Effector memory CD4-positive, alpha-beta T cell (primary cell): ENCODE data around the gene HBZ.
"Not testable (repeated sequence)": the region's sequence is repeated elsewhere in the genome, so short reads cannot be mapped to it uniquely, and the experiment has no call there.

ENCODE experiments used
- DNase-seq, 3 donors: peaks; one replicate each; pipeline ENCODE4 v3.0.0-alpha.2; 2020
- H3K27ac ChIP-seq: 2 replicates; pipeline ENCODE4 v1.7.0; 2013; ENCODE audit warnings: mild to moderate bottlenecking, low read length, moderate library complexity; ENCODE audit not compliant: insufficient read depth, poor library complexity, severe bottlenecking
- H3K27me3 ChIP-seq: replicated peaks from 2 replicates; pipeline ENCODE4 v1.7.0; 2013; ENCODE audit warnings: mild to moderate bottlenecking, low read length; ENCODE audit not compliant: insufficient read depth, control insufficient read depth, poor library complexity, severe bottlenecking
- H3K36me3 ChIP-seq: 2 replicates; pipeline ENCODE4 v1.7.0; 2013; ENCODE audit warnings: mild to moderate bottlenecking, low read length, moderate library complexity; ENCODE audit not compliant: control insufficient read depth, insufficient read depth
- H3K4me1 ChIP-seq: 2 replicates; pipeline ENCODE4 v1.7.0; 2013; ENCODE audit warnings: low read length, mild to moderate bottlenecking; ENCODE audit not compliant: control insufficient read depth, insufficient read depth, poor library complexity, severe bottlenecking
- H3K4me3 ChIP-seq: 2 replicates; pipeline ENCODE4 v1.7.0; 2013; ENCODE audit warnings: low read length, low read depth, mild to moderate bottlenecking; ENCODE audit not compliant: insufficient read depth, poor library complexity, severe bottlenecking
- H3K9me3 ChIP-seq: 2 replicates; pipeline ENCODE4 v1.7.0; 2013; ENCODE audit warnings: mild to moderate bottlenecking, low read length, moderate library complexity; ENCODE audit not compliant: control insufficient read depth

HBZ gene

DNA sequence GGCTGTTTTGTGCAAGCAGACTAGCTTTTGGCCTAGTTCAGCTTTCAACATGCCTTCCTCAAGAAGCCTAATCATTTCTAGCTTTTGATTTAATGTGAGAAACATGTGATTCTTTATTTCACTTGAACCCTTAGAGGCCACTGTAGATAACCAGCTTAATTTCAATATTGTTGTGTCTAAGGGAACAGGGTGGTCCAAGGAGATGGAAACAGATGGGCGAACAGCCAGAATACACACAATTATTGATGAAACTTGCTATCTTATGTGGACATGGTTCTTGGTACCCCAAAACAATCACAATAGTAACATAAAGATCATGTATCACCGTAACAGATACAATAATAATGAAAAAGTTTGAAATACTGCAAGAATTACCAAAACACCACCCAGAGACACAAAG is 18.7 kb upstream of the HBZ start:
- no peaks in the 10 kb centered on the region for H3K36me3 ChIP-seq
- no peak for DNase-seq
- H3K27ac ChIP-seq, result no peak overlapping the region
- H3K9me3 ChIP-seq, result no peaks in the 10 kb centered on the region
- no peaks in the 10 kb centered on the region for H3K4me1 ChIP-seq
- no peak overlapping the region for H3K4me3 ChIP-seq
- H3K27me3 ChIP-seq, result no peaks in the 10 kb centered on the region

DNA sequence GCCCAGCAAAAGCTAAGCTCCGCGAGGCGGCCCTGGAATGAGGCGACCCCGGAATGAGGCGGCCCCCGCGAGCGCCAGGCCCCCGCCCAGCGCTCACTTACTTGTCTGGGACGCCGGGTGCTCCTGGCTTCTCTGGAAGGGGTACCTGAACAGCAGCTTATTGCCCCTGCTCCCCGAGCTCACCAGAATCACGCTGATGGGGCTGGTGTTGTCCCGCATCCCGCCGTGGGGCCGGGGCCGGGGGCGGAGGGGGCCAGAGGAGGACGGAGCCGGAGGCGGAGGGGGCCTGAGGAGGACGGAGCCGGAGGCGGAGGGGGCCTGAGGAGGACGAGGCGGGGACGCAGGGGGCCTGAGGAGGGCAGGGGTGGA is 14.4 kb upstream of the HBZ start:
- Histone ChIP-seq H3K9me3 (no peaks in the 10 kb centered on the region), H3K36me3 (no peaks in the 10 kb centered on the region), H3K27me3 (no peaks in the 10 kb centered on the region), H3K4me3 (peak overlapping the region; percentile 73), H3K4me1 (no peaks in the 10 kb centered on the region), H3K27ac (peak overlapping the region; percentile 11)
- peak in 2 of 3 donors; percentile 8 to 11 for DNase-seq

DNA sequence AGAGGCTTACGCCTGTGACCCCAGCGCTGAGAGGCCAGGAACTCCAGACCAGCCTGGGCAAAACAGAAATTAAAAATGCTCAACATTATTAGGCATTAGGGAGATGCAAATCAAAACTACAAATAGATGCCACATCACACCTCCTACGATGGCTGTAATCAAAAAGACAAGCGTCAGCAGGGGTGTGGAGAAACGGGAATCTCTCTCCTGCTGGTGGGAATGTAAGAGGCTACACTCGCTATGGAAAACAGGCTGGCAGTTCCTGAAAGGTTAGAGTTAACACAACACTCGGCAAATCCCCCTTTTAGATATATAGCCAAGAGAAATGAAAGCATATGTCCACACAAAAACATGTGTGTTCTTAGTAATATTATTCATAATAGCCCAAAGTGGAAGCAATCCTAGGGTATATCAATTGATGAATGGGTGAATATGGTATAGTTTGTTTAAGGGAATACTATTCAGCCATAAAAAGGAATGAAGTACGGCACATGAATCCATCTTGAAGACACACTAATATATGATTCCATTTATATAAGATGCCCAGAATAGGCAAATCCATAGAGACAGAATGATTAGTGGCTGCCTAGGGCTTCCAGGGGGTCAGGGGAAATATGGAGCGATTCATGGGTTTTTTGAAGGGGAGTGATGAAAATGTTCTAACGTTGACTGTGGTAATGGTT is 12.1 kb upstream of the HBZ start:
- H3K4me1 ChIP-seq, result no peaks in the 10 kb centered on the region
- H3K27ac ChIP-seq, result no peak overlapping the region
- H3K36me3 ChIP-seq, result no peaks in the 10 kb centered on the region
- no peaks in the 10 kb centered on the region for H3K27me3 ChIP-seq
- H3K9me3 ChIP-seq, result no peaks in the 10 kb centered on the region
- no peak for DNase-seq
- no peak overlapping the region for H3K4me3 ChIP-seq

DNA sequence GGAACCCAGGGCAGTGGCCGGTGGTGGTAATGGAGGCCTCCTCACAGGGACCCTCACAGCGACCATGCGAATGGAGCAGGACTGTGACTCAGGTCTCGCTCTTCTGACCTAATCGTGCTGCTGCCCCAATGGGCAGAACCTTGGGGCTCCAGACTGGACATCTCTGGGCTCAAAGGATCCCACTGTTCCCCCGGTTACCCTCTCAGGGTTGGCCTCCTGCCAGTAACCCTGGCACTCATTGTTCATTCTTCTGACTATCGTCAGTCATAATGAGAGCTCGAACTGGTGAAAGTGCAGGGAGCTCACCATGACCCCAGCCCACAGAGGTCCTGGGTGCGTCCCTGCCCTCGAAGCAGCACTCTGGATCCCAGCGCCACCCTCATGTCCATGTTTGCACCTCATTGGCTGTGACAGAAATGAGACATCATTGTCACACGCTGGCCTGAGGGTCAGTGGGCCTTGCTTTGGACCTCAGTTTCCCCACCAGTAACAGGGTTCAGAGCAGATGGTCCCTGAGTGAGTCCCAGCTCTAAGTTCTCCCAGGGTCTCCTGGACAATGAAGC is 10.0 kb upstream of the HBZ start:
- Histone ChIP-seq H3K4me1 (no peaks in the 10 kb centered on the region), H3K9me3 (no peaks in the 10 kb centered on the region), H3K4me3 (no peak overlapping the region), H3K27me3 (no peaks in the 10 kb centered on the region), H3K36me3 (no peaks in the 10 kb centered on the region), H3K27ac (no peak overlapping the region)
- DNase-seq, result no peak

DNA sequence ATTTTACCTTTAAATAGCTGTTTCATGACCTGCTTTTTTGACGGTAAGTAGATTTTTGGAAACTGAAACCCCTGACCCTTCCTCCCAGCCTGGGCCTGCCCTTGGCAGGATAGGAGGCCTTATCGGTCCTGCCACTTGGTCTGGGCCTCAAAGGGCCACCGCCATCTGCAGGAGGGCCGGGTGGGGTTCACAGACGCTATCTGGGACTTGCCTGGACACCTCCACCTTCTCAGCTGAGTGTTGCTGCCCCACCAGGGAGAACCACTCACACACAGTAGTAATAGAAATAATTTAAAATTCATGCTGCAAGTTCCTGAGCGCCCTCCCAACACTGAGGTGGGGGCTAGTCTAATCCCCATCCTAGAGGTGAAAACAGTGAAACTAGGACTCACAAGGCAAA is 9.4 kb upstream of the HBZ start:
- no peaks in the 10 kb centered on the region for H3K9me3 ChIP-seq
- no peaks in the 10 kb centered on the region for H3K4me1 ChIP-seq
- no peak for DNase-seq
- no peak overlapping the region for H3K27ac ChIP-seq
- H3K4me3 ChIP-seq, result no peak overlapping the region
- H3K36me3 ChIP-seq, result no peaks in the 10 kb centered on the region
- no peaks in the 10 kb centered on the region for H3K27me3 ChIP-seq

DNA sequence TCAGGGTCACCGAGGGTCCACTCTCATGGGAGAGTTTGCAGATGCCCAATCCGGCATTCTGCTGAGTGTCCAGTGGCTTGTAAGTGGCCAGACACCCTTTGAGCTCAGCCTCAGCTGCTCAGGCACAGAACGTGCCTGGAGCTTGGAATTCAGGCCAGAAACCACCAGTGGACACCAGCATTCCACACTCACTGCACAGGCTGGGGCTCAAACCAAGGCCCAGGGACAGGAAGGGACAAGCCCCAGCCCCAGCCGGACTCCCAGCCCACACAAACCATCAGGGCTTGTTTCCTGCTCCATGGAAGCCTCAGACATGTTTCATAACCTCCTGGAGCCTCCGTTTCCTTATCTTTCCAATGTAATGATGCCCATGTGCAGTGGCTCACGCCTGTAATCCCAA is 9.0 kb upstream of the HBZ start:
- DNase-seq, result no peak
- Histone ChIP-seq H3K27ac (no peak overlapping the region), H3K27me3 (no peaks in the 10 kb centered on the region), H3K4me3 (no peak overlapping the region), H3K36me3 (no peaks in the 10 kb centered on the region), H3K9me3 (no peaks in the 10 kb centered on the region), H3K4me1 (no peaks in the 10 kb centered on the region)

DNA sequence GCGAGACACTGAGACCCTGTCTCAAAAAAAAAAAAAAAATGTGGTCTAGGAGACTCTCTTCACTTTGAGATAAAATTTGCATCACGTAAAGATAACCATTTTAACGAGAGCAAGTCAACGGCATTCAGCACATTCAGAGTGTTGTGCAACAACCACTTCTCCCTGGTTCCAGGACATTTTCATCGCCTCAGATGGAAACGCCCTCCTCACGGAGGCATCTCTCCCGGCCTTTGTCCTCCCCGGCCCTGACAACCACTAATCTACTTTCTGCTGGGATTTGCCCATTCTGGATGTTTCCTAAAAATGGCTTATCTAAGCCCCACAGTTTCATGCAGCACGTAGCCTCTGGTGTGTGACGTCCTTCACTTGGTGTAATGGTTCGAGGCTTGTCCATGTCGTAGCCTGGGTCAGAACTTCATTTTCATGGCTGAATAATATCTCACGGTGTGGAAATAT is 7.6 kb upstream of the HBZ start:
- no peaks in the 10 kb centered on the region for H3K9me3 ChIP-seq
- no peaks in the 10 kb centered on the region for H3K36me3 ChIP-seq
- H3K4me3 ChIP-seq, result no peak overlapping the region
- DNase-seq, result no peak
- H3K27me3 ChIP-seq, result no peaks in the 10 kb centered on the region
- no peaks in the 10 kb centered on the region for H3K4me1 ChIP-seq
- H3K27ac ChIP-seq, result no peak overlapping the region

DNA sequence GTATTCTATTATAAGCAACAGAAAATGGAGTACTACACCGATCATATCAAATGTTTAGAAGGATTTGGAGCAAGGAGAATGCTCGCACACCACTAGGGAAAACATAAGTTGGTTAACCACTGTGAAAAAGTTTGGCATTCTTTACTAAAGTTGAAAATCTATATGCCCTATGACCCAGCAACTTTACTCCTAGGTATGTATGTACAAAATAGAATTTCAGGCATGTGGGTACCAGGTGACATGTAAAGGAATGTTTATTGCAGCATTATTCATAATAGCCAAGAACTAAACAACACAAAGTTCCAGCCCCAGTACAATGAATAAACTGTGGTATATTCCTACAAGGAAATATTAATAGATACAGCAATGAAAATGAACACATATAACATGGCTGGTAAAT is 5.8 kb upstream of the HBZ start:
- H3K4me3 ChIP-seq, result no peak overlapping the region
- H3K9me3 ChIP-seq, result no peaks in the 10 kb centered on the region
- DNase-seq, result no peak
- no peaks in the 10 kb centered on the region for H3K36me3 ChIP-seq
- no peaks in the 10 kb centered on the region for H3K27me3 ChIP-seq
- H3K27ac ChIP-seq, result no peak overlapping the region
- no peaks in the 10 kb centered on the region for H3K4me1 ChIP-seq

DNA sequence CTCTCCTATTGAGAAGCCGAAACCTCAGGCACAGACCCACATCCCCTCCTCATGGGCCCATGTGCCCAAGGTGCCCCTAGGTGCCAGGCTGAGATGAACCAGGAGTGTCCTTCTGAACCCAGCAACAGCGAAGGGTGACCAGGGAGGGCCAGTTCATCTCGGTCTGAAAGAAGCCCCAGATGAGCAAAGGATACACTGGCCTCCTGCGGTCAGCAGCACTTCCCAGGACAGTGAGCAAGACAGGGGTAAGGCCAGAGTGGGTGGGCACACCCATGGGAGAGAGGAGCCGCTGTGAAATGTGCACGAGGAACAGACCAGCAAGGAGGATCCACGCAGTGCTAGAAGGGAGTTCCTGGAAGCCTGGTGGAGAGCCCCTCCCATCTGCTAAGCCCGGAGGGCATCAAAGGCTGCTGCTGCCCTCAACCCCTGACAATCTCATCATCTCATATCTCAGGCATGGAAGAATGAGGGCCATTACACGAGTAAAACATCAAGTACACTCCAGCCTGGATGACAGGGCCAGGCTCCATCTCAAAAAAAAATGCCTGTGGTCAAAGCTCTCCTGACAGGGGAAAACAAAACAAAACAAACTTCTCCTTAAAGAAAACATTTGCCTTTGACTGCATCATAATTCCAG is 3.3 kb upstream of the HBZ start:
- no peaks in the 10 kb centered on the region for H3K9me3 ChIP-seq
- no peak overlapping the region for H3K27ac ChIP-seq
- no peaks in the 10 kb centered on the region for H3K36me3 ChIP-seq
- DNase-seq, result no peak
- no peaks in the 10 kb centered on the region for H3K27me3 ChIP-seq
- H3K4me3 ChIP-seq, result no peak overlapping the region
- no peaks in the 10 kb centered on the region for H3K4me1 ChIP-seq

DNA sequence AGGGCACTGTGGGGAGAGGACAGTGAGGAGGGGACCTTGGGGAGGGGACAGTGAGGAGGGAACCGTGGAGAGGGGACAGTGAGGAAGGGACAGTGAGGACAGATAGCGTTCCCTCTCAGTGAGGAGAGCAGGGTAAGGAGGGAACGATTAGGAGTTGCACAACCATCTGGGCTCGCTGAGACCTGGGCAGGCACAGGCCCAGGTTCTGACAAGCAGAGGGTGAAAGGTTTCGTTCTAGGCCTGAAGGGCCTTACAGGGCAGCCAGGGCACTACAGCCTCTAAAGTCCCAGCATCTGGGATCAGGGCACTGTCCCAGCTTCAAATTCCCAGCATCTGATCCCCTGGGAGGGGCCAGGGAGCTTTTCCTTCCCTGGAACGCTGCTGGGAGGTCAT is 681 bp downstream of the HBZ start:
- H3K9me3 ChIP-seq, H3K4me1 ChIP-seq, H3K4me3 ChIP-seq, H3K27ac ChIP-seq, DNase-seq, H3K36me3 ChIP-seq, H3K27me3 ChIP-seq: not testable (repeated sequence)
